Esophagus squamous epithelium (tissue), 4 donors: ENCODE data around the gene ARAP1.

Source experiments
- POLR2A ChIP-seq, 4 donors: fragments of 450-650 bp; IDR thresholded peaks; one replicate each; pipeline ENCODE4 v1.6.1; 2017; ENCODE audit warnings: antibody characterized with exemption in 4 of 4, mild to moderate bottlenecking in 4 of 4, moderate library complexity in 3 of 4
- TF ChIP-seq, protein P1 (sequence below), 6 experiments: fragments of 450-650 bp in 4 of 6; fragments of 200-600 bp in 2 of 6; sonication (generic) in 2 of 6; IDR thresholded peaks; one replicate each; pipeline ENCODE4 v1.5.1; 2016 to 2019; ENCODE audit warnings: antibody characterized with exemption in 6 of 6, mild to moderate bottlenecking in 4 of 6, moderate library complexity in 4 of 6

DNA sequence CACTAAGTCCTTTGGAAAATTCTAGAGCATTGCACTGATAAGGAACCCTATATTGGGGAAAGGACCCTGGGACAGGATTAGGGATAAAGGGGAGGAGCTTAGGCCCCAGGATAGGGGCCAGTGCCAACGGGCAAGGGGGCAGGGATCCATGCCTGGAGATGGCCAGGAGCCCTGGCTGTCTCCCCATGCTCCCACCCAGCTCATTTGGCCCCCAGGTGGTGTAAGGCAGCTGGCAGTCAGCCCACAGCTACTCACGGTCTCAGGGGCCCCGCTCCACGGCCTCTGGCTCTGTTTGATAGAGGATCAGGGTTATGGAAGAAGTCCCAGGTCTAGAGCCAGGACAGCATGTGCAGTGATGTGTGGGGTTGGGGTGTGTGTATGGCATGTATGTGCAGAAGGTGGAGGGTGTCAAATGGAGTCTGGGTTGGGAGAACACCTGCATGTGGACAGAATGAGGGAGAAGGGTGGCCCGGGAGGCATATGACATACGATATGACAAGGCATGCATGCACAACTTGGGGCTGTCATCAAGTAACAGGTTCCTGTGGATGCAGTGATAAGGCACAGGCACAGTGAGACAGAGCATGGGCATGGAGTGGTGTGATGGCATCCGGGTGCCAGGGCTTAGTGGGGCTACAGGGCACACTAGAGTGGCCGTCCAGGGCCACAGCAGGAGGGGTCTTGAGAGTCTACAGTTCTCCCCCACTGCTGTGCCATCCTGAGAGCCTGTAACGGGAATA lies 59.5 kb downstream of the ARAP1 start:
- TF ChIP-seq, protein P1, sequence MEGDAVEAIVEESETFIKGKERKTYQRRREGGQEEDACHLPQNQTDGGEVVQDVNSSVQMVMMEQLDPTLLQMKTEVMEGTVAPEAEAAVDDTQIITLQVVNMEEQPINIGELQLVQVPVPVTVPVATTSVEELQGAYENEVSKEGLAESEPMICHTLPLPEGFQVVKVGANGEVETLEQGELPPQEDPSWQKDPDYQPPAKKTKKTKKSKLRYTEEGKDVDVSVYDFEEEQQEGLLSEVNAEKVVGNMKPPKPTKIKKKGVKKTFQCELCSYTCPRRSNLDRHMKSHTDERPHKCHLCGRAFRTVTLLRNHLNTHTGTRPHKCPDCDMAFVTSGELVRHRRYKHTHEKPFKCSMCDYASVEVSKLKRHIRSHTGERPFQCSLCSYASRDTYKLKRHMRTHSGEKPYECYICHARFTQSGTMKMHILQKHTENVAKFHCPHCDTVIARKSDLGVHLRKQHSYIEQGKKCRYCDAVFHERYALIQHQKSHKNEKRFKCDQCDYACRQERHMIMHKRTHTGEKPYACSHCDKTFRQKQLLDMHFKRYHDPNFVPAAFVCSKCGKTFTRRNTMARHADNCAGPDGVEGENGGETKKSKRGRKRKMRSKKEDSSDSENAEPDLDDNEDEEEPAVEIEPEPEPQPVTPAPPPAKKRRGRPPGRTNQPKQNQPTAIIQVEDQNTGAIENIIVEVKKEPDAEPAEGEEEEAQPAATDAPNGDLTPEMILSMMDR (IDR thresholded peaks at IDR 0.05): no peak
- TF ChIP-seq POLR2A (IDR thresholded peaks at IDR 0.05): no peak
